ENCODE results near the gene PIP4P1. TPM values are rescaled to one million over a fixed set of nuclear protein-coding genes. Genes with fewer than 3 reads are reported as not detected.

Gene PIP4P1
- total RNA-seq, 1 experiment from 2014 or later: 29.4 TPM

GRCh38 chr14:20413744-20414082, 47.5 kb downstream of the PIP4P1 start:
- H3K9me2 ChIP-seq (replicated peaks; ENCODE audit: insufficient read depth, low read length): no peaks in the 10 kb centered on the region
- peak; percentile 74 for DNase-seq
- peak overlapping the region; percentile 96 for H3K9ac ChIP-seq (ENCODE audit: low read length)
- no peaks in the 10 kb centered on the region for H3K9me3 ChIP-seq (ENCODE audit: low read length)
- peak overlapping the region; percentile 99 for H2AFZ ChIP-seq (ENCODE audit: low read length)
- no peaks in the 10 kb centered on the region for H3K27me3 ChIP-seq (ENCODE audit: low read length)
- peaks cover 22% of the 10 kb centered on the region for H3K79me2 ChIP-seq (ENCODE audit: low read length)
- peak overlapping the region; percentile 83 for H3K4me2 ChIP-seq (ENCODE audit: low read depth, low read length, poor library complexity, severe bottlenecking)
- no peaks in the 10 kb centered on the region for H3K36me3 ChIP-seq (ENCODE audit: insufficient read depth, low read length)
- H4K20me1 ChIP-seq (ENCODE audit: insufficient read depth, low read depth, low read length): no peaks in the 10 kb centered on the region
- H3K27ac ChIP-seq (ENCODE audit: low read length): peak overlapping the region; percentile 82
- peaks cover 18% of the 10 kb centered on the region for H3K4me1 ChIP-seq (ENCODE audit: low read length)
- peak overlapping the region; percentile 96 for H3K4me3 ChIP-seq (ENCODE audit: low read length)

- Histone ChIP-seq H3K9me2 (replicated peaks; ENCODE audit: insufficient read depth, low read length) (no peaks in the 10 kb centered on the region), H3K9ac (ENCODE audit: low read length) (peak within 1 kb of the TSS; percentile 96), H3K9me3 (ENCODE audit: low read length) (no peaks in the 10 kb centered on the region), H3K27ac (ENCODE audit: low read length) (peak within 1 kb of the TSS; percentile 82), H2AFZ (ENCODE audit: low read length) (peak within 1 kb of the TSS; percentile 99), H3K4me2 (ENCODE audit: low read depth, low read length, poor library complexity, severe bottlenecking) (peak within 1 kb of the TSS; percentile 83), H4K20me1 (ENCODE audit: insufficient read depth, low read depth, low read length) (no peaks in the 10 kb centered on the region), H3K4me3 (ENCODE audit: low read length) (peak within 1 kb of the TSS; percentile 96), H3K27me3 (ENCODE audit: low read length) (no peaks in the 10 kb centered on the region), H3K36me3 (ENCODE audit: insufficient read depth, low read length) (no peaks in the 10 kb centered on the region), H3K79me2 (ENCODE audit: low read length) (peaks cover 22% of the 10 kb centered on the region), H3K4me1 (ENCODE audit: low read length) (peaks cover 18% of the 10 kb centered on the region)
- peak; percentile 93 for DNase-seq
Observed at GRCh38 chr14:20412876-20413743, 48.1 kb downstream of the PIP4P1 start, which contains the start of gene TEP1. TSS of gene TEP1 (minus strand) at chr14:20413501. CDS start at chr14:20408439, 5,062 bp downstream.

GRCh38 chr14:20412411-20412810, 48.8 kb downstream of the PIP4P1 start:
- Histone ChIP-seq H3K4me1 (ENCODE audit: low read length) (peaks cover 18% of the 10 kb centered on the region), H3K27me3 (ENCODE audit: low read length) (no peaks in the 10 kb centered on the region), H3K4me2 (ENCODE audit: low read depth, low read length, poor library complexity, severe bottlenecking) (peak overlapping the region; percentile 83), H3K9me2 (replicated peaks; ENCODE audit: insufficient read depth, low read length) (no peaks in the 10 kb centered on the region), H3K9me3 (ENCODE audit: low read length) (no peaks in the 10 kb centered on the region), H3K4me3 (ENCODE audit: low read length) (peak overlapping the region; percentile 96), H3K36me3 (ENCODE audit: insufficient read depth, low read length) (peaks cover 6% of the 10 kb centered on the region), H2AFZ (ENCODE audit: low read length) (peak overlapping the region; percentile 99), H3K27ac (ENCODE audit: low read length) (peak overlapping the region; percentile 82; the same call in 1 of the 2 replicates), H3K79me2 (ENCODE audit: low read length) (peaks cover 22% of the 10 kb centered on the region), H3K9ac (ENCODE audit: low read length) (peak overlapping the region; percentile 96), H4K20me1 (ENCODE audit: insufficient read depth, low read depth, low read length) (no peaks in the 10 kb centered on the region)
- DNase-seq: peak; percentile 65

- Histone ChIP-seq H4K20me1 (ENCODE audit: insufficient read depth, low read depth, low read length) (no peaks in the 10 kb centered on the region), H3K79me2 (ENCODE audit: low read length) (peaks cover 22% of the 10 kb centered on the region), H3K9me2 (replicated peaks; ENCODE audit: insufficient read depth, low read length) (no peaks in the 10 kb centered on the region), H3K4me2 (ENCODE audit: low read depth, low read length, poor library complexity, severe bottlenecking) (no peak overlapping the region), H3K27me3 (ENCODE audit: low read length) (no peaks in the 10 kb centered on the region), H3K9ac (ENCODE audit: low read length) (no peak overlapping the region), H2AFZ (ENCODE audit: low read length) (no peak overlapping the region), H3K27ac (ENCODE audit: low read length) (no peak overlapping the region), H3K4me1 (ENCODE audit: low read length) (peaks cover 15% of the 10 kb centered on the region), H3K36me3 (ENCODE audit: insufficient read depth, low read length) (peaks cover 6% of the 10 kb centered on the region), H3K4me3 (ENCODE audit: low read length) (no peak overlapping the region), H3K9me3 (ENCODE audit: low read length) (no peaks in the 10 kb centered on the region)
- DNase-seq: no peak
Observed at GRCh38 chr14:20409226-20409625, 52.0 kb downstream of the PIP4P1 start.

Small RNA genes lying within 50 kb of the gene (small RNA-seq; reads per million reads assigned to genes)
- gene RNA5SP382: 0.28 reads per million

Other genes with a start within 250 kb of the PIP4P1 start
- not detected in 2 replicates for gene OR11H6, start 237.7 kb downstream of the PIP4P1 start, total RNA-seq (2014; rRNA removed; shearing (Covaris generic); ENCODE audit: low replicate concordance)
- not detected in 2 replicates for gene OR11H7, start 232.5 kb downstream of the PIP4P1 start, total RNA-seq (2014; rRNA removed; shearing (Covaris generic); ENCODE audit: low replicate concordance)
- not detected in 2 replicates for gene OR11H4, start 222.1 kb downstream of the PIP4P1 start, total RNA-seq (2014; rRNA removed; shearing (Covaris generic); ENCODE audit: low replicate concordance)
- 24.6 and 28.0 TPM in 2 replicates for gene TTC5, start 155.5 kb downstream of the PIP4P1 start, total RNA-seq (2014; rRNA removed; shearing (Covaris generic); ENCODE audit: low replicate concordance)
- gene CCNB1IP1, start 128.2 kb downstream of the PIP4P1 start, total RNA-seq (2014; rRNA removed; shearing (Covaris generic); ENCODE audit: low replicate concordance): 103 and 127 TPM in 2 replicates
- gene PARP2, start 117.8 kb downstream of the PIP4P1 start, total RNA-seq (2014; rRNA removed; shearing (Covaris generic); ENCODE audit: low replicate concordance): 25.0 and 33.4 TPM in 2 replicates
- gene TEP1, start 47.9 kb downstream of the PIP4P1 start, total RNA-seq (2014; rRNA removed; shearing (Covaris generic); ENCODE audit: low replicate concordance): 23.0 and 23.1 TPM in 2 replicates
- gene KLHL33, start 25.3 kb downstream of the PIP4P1 start, total RNA-seq (2014; rRNA removed; shearing (Covaris generic); ENCODE audit: low replicate concordance): not detected in 2 replicates
- 63.0 and 84.1 TPM in 2 replicates for gene OSGEP, start 6.6 kb downstream of the PIP4P1 start, total RNA-seq (2014; rRNA removed; shearing (Covaris generic); ENCODE audit: low replicate concordance)
- 97.8 and 118 TPM in 2 replicates for gene APEX1, start 6.2 kb downstream of the PIP4P1 start, total RNA-seq (2014; rRNA removed; shearing (Covaris generic); ENCODE audit: low replicate concordance)
- gene PNP, start 8.0 kb upstream of the PIP4P1 start, total RNA-seq (2014; rRNA removed; shearing (Covaris generic); ENCODE audit: low replicate concordance): 104 and 138 TPM in 2 replicates
- gene RNASE10, start 44.1 kb upstream of the PIP4P1 start, total RNA-seq (2014; rRNA removed; shearing (Covaris generic); ENCODE audit: low replicate concordance): not detected in 2 replicates
- gene RNASE9, start 99.6 kb upstream of the PIP4P1 start, total RNA-seq (2014; rRNA removed; shearing (Covaris generic); ENCODE audit: low replicate concordance): not detected in 2 replicates
- not detected in 2 replicates for gene RNASE11, start 126.6 kb upstream of the PIP4P1 start, total RNA-seq (2014; rRNA removed; shearing (Covaris generic); ENCODE audit: low replicate concordance)
- gene RNASE12, start 129.9 kb upstream of the PIP4P1 start, total RNA-seq (2014; rRNA removed; shearing (Covaris generic); ENCODE audit: low replicate concordance): not detected in 2 replicates
- not detected in 2 replicates for gene OR6S1, start 180.3 kb upstream of the PIP4P1 start, total RNA-seq (2014; rRNA removed; shearing (Covaris generic); ENCODE audit: low replicate concordance)
- gene RNASE4, start 223.1 kb upstream of the PIP4P1 start, total RNA-seq (2014; rRNA removed; shearing (Covaris generic); ENCODE audit: low replicate concordance): 0.48 and 0.54 TPM in 2 replicates
- gene ANG, start 227.3 kb upstream of the PIP4P1 start, total RNA-seq (2014; rRNA removed; shearing (Covaris generic); ENCODE audit: low replicate concordance): 0.32 and 1.9 TPM in 2 replicates